B cell (primary cell): ENCODE results near the gene TRAPPC8. TPM values are rescaled to one million over a fixed set of nuclear protein-coding genes. Genes with fewer than 3 reads are reported as not detected.

Experiments
- ATAC-seq: fragments of 200-7000 bp; cut with Tn5 transposase; one replicate; pipeline ENCODE4 v1.10.0; 2021; ENCODE audit warnings: low read depth, mild to moderate bottlenecking, moderate number of reproducible peaks, moderate library complexity
- CTCF ChIA-PET: fragments of 350-600 bp; sonication (Branson Sonifier 250); formaldehyde crosslinking; loops from one replicate; lab custom pipeline; 2021; ENCODE audit warnings: antibody characterized with exemption, inconsistent platforms; lab: Charles Lee
- POLR2A ChIA-PET: fragments of 350-600 bp; sonication (Branson Sonifier 250); formaldehyde crosslinking; loops from one replicate; lab custom pipeline; 2021; ENCODE audit warnings: antibody characterized with exemption; lab: Charles Lee
- DNase-seq: peaks from one replicate; pipeline ENCODE4 v3.0.0; 2013
- H2AFZ ChIP-seq: 2 replicates; pipeline ENCODE4 v1.6.1; 2012; ENCODE audit warnings: mild to moderate bottlenecking, low read depth, low read length; ENCODE audit not compliant: insufficient read depth, poor library complexity, severe bottlenecking
- H3K27ac ChIP-seq, 2 donors: 1 replicate in 1 of 2; 2 replicates in 1 of 2; pipeline ENCODE4 v1.5.1; 2012 to 2013; ENCODE audit warnings: low read length in 2 of 2, mild to moderate bottlenecking in 2 of 2, moderate library complexity in 1 of 2
- H3K27me3 ChIP-seq, 4 experiments: fragments of 200-600 bp in 1 of 4; sonication (generic) in 1 of 4; replicated peaks in 1 of 4; 1 replicate in 2 of 4; 2 replicates in 2 of 4; pipeline versions ENCODE4 v1.6.1 to v1.7.0; 2013 to 2016; ENCODE audit warnings: low read length in 3 of 4, mild to moderate bottlenecking in 2 of 4, mixed read lengths in 1 of 4, moderate library complexity in 1 of 4; ENCODE audit not compliant: insufficient read depth in 4 of 4, control insufficient read depth in 3 of 4; ENCODE audit errors: control extremely low read depth in 1 of 4
- H3K36me3 ChIP-seq, 2 experiments: replicated peaks in 1 of 2; 1 replicate in 1 of 2; 2 replicates in 1 of 2; pipeline versions ENCODE4 v1.6.1 to v1.7.1; 2013; ENCODE audit warnings: low read length in 1 of 2; ENCODE audit not compliant: insufficient read depth in 2 of 2, control insufficient read depth in 1 of 2; ENCODE audit errors: control extremely low read depth in 1 of 2, extremely low read depth in 1 of 2
- H3K4me1 ChIP-seq, 2 donors: fragments of 200-600 bp in 1 of 2; sonication (generic) in 1 of 2; 1 replicate in 1 of 2; 2 replicates in 1 of 2; pipeline versions ENCODE4 v1.5.1 to v1.6.1; 2013 to 2017; ENCODE audit warnings: low read length in 2 of 2; ENCODE audit not compliant: control insufficient read depth in 2 of 2, insufficient read depth in 2 of 2
- H3K4me2 ChIP-seq: replicated peaks from 2 replicates; pipeline ENCODE3; 2012; ENCODE audit warnings: mild to moderate bottlenecking, low read depth, low read length; ENCODE audit not compliant: poor library complexity, severe bottlenecking
- H3K4me3 ChIP-seq, 5 experiments: fragments of 200-600 bp in 1 of 5; sonication (generic) in 1 of 5; 1 replicate in 3 of 5; 2 replicates in 2 of 5; pipeline versions ENCODE4 v1.5.1 to v1.7.0; 2011 to 2016; ENCODE audit warnings: low read length in 4 of 5, mild to moderate bottlenecking in 4 of 5, low read depth in 2 of 5, control low read depth in 1 of 5, moderate library complexity in 1 of 5; ENCODE audit not compliant: insufficient read depth in 1 of 5; ENCODE audit errors: control extremely low read depth in 1 of 5, extremely low read depth in 1 of 5
- H3K79me2 ChIP-seq: fragments of 200-600 bp; sonication (generic); one replicate; pipeline ENCODE4 v1.6.0; 2016; ENCODE audit warnings: low read length; ENCODE audit not compliant: control insufficient read depth, insufficient read depth
- H3K9ac ChIP-seq: fragments of 200-600 bp; sonication (generic); 2 replicates; pipeline ENCODE4 v1.6.1; 2017; ENCODE audit warnings: mild to moderate bottlenecking, low read length, moderate library complexity
- H3K9me3 ChIP-seq, 3 donors: one replicate each; pipeline versions ENCODE4 v1.6.1 to v1.7.1; 2013; ENCODE audit warnings: low read length in 2 of 3; ENCODE audit not compliant: control insufficient read depth in 2 of 3, insufficient read depth in 1 of 3; ENCODE audit errors: control extremely low read depth in 1 of 3
- H4K20me1 ChIP-seq: 2 replicates; pipeline ENCODE4 v1.6.0; 2012; ENCODE audit warnings: mild to moderate bottlenecking, low read length; ENCODE audit not compliant: insufficient read depth, control insufficient read depth, poor library complexity, severe bottlenecking
- H3K27ac Mint-ChIP-seq: one replicate; pipeline ENCODE4 v1.8.0; 2021; ENCODE audit warnings: mixed read lengths
- H3K27me3 Mint-ChIP-seq: one replicate; pipeline ENCODE4 v1.8.0; 2021; ENCODE audit warnings: mixed read lengths
- H3K4me1 Mint-ChIP-seq: one replicate; pipeline ENCODE4 v1.8.0; 2021; ENCODE audit warnings: mixed read lengths
- H3K4me3 Mint-ChIP-seq: one replicate; pipeline ENCODE4 v1.8.0; 2021; ENCODE audit warnings: mixed read lengths
- H3K9me3 Mint-ChIP-seq: one replicate; pipeline ENCODE4 v1.8.0; 2022; ENCODE audit warnings: mixed read lengths; ENCODE audit not compliant: insufficient read depth
- CTCF ChIP-seq: fragments of 200-600 bp; IDR thresholded peaks from one replicate; pipeline ENCODE4 v1.8.0; 2022; ENCODE audit warnings: antibody characterized with exemption, mild to moderate bottlenecking
- EZH2 ChIP-seq: IDR thresholded peaks from 2 replicates; pipeline ENCODE4 v1.6.1; 2012; ENCODE audit warnings: borderline replicate concordance, low read depth, mild to moderate bottlenecking, moderate library complexity, low read length; ENCODE audit not compliant: insufficient read depth, poor library complexity, severe bottlenecking
- WGBS: methylation state at CpG from one replicate; pipeline ENCODE4 v1.1.5; 2013; ENCODE audit warnings: missing lambda C conversion rate; ENCODE audit not compliant: insufficient coverage; 5-methylcytosine and 5-hydroxymethylcytosine counted together
- intact Hi-C: fragments of 100-400 bp; cut with micrococcal nuclease; formaldehyde crosslinking; loops from one replicate; pipeline ENCODE4 v1.10.0; 2022
- polyA plus RNA-seq: library from polyadenylated mRNA; depleted of rRNA; stranded (reverse); fragments of >200 nt; gene quantifications from 2 replicates; pipeline ENCODE4 v1.2.3, GENCODE V29; 2012
- total RNA-seq, 2 donors: library from RNA; stranded (reverse); fragments of 120-200 nt in 1 of 2; gene quantifications; 1 replicate in 1 of 2; 2 replicates in 1 of 2; pipeline versions ENCODE4 v1.2.3 to v1.2.4, GENCODE V29; 2013 to 2022

The TRAPPC8 gene
- total and polyA plus RNA-seq, 2 donors (not counting 1 experiment from before 2014, with no cell fraction given): 53.6 to 95.5 TPM

DNA sequence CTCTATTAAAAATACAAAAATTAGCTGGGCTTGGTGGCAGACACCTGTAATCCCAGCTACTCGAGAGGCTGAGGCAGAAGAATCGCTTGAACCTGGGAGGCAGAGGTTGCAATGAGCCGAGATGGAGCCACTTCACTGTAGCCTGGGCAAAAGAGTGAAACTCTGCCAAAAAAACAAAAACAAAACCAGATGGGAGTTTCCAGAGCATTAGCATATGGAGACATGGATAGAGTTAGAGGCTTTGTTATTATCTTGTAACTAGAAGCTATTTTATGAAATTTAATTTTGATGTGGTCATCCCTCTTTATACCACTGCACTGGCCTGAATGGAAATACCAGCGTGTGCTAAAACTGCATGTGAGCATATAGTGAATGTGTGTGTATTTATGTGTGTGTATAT is 58.9 kb downstream of the TRAPPC8 start:
- H3K36me3 ChIP-seq: peaks cover 21 to 50% of the 10 kb centered on the region in 2 experiments
- H3K4me3 ChIP-seq: no peak overlapping the region
- H3K27ac ChIP-seq: no peak overlapping the region
- POLR2A ChIA-PET: no interaction called here
- peaks cover 25% of the 10 kb centered on the region for H3K79me2 ChIP-seq
- peaks cover 8% of the 10 kb centered on the region for H4K20me1 ChIP-seq
- no peak overlapping the region for H3K4me2 ChIP-seq
- Mint-ChIP-seq H3K27me3 (no peaks in the 10 kb centered on the region), H3K4me3 (no peak overlapping the region), H3K9me3 (peaks cover 12% of the 10 kb centered on the region), H3K4me1 (peaks cover 11% of the 10 kb centered on the region), H3K27ac (no peak overlapping the region)
- CTCF ChIA-PET: no interaction called here
- H2AFZ ChIP-seq: no peak overlapping the region
- H3K4me1 ChIP-seq: no peaks in the 10 kb centered on the region
- TF ChIP-seq CTCF: no peak
- TF ChIP-seq EZH2: no peak
- DNase-seq (no peak), ATAC-seq (no peak)
- no peaks in the 10 kb centered on the region for H3K27me3 ChIP-seq
- H3K9me3 ChIP-seq: peaks cover 0 to 5% (median 0%) of the 10 kb centered on the region in 3 donors
- 100% methylated on average over 2 of the region's 4 CpGs for WGBS
- intact Hi-C loops: no loop called here
- no peak overlapping the region for H3K9ac ChIP-seq

GRCh38 chr18:31880186-31880898 is 62.6 kb downstream of the TRAPPC8 start:
- H3K9me3 Mint-ChIP-seq: peaks cover 9% of the 10 kb centered on the region
- Histone ChIP-seq H3K4me1 (no peaks in the 10 kb centered on the region), H3K9ac (no peak overlapping the region), H3K27ac (no peak overlapping the region), H2AFZ (no peak overlapping the region), H3K36me3 (peaks cover 17 to 61% of the 10 kb centered on the region in 2 experiments), H4K20me1 (peaks cover 8% of the 10 kb centered on the region), H3K9me3 (peaks cover 0 to 5% (median 0%) of the 10 kb centered on the region in 3 donors), H3K4me2 (no peak overlapping the region), H3K27me3 (no peaks in the 10 kb centered on the region), H3K79me2 (peaks cover 19% of the 10 kb centered on the region), H3K4me3 (no peak overlapping the region)
- peak overlapping the region; percentile 21 for H3K27ac Mint-ChIP-seq
- no peak overlapping the region for H3K4me3 Mint-ChIP-seq
- no peak for TF ChIP-seq CTCF
- TF ChIP-seq EZH2: no peak
- no CpG with 5 or more reads among the region's 1 CpG for WGBS
- DNase-seq (no peak), ATAC-seq (no peak)
- H3K27me3 Mint-ChIP-seq: no peaks in the 10 kb centered on the region
- ChIA-PET CTCF (no interaction called here), POLR2A (no interaction called here)
- H3K4me1 Mint-ChIP-seq: peaks cover 11% of the 10 kb centered on the region
- intact Hi-C loops: no loop called here
